Measurements from ENCODE around the gene PRDM15.

- TF ChIP-seq CTCF (IDR thresholded peaks at IDR 0.05; ENCODE audit: low read length) = no peak
- TF ChIP-seq EZH2 (optimal IDR thresholded peaks at IDR 0.05; ENCODE audit: low read depth, low read length) = no peak
- TF ChIP-seq EZH2phosphoT487 (IDR thresholded peaks at IDR 0.05; ENCODE audit: low read length) = no peak
Observed at GRCh38 chr21:41887667-41888066, 8.5 kb upstream of the PRDM15 start.
